Calu3 (cell line): ENCODE data around the gene ROBO2. TPM values are rescaled to one million over a fixed set of nuclear protein-coding genes. Genes with fewer than 3 reads are reported as not detected.

Experiments
- BruUV-seq: library from RNA; stranded (reverse); fragments of 400-500 nt; replicated peaks from 2 replicates; lab custom pipeline; 2021; lab: Mats Ljungman, UMichigan
- CTCF ChIA-PET: fragments of 300-600 bp; sonication (Branson Sonifier 250); formaldehyde crosslinking; loops from one replicate; lab custom pipeline; 2022; ENCODE audit warnings: antibody characterized with exemption; lab: Charles Lee
- DNase-seq: peaks from one replicate; pipeline ENCODE4 v3.0.0; 2022
- H3K27ac Mint-ChIP-seq: one replicate; pipeline ENCODE4 v1.8.0; 2022; ENCODE audit warnings: mixed read lengths; ENCODE audit not compliant: unreplicated experiment
- H3K27me3 Mint-ChIP-seq: one replicate; pipeline ENCODE4 v1.8.0; 2022; ENCODE audit warnings: mixed read lengths; ENCODE audit not compliant: unreplicated experiment
- H3K36me3 Mint-ChIP-seq: one replicate; pipeline ENCODE4 v1.8.0; 2022; ENCODE audit warnings: mild to moderate bottlenecking, moderate library complexity, mixed read lengths; ENCODE audit not compliant: insufficient read depth, unreplicated experiment
- H3K4me1 Mint-ChIP-seq: one replicate; pipeline ENCODE4 v1.8.0; 2022; ENCODE audit warnings: mild to moderate bottlenecking, low read depth, mixed read lengths; ENCODE audit not compliant: unreplicated experiment
- H3K4me3 Mint-ChIP-seq: one replicate; pipeline ENCODE4 v1.8.0; 2022; ENCODE audit warnings: mild to moderate bottlenecking, low read depth, moderate library complexity, mixed read lengths; ENCODE audit not compliant: unreplicated experiment
- H3K9me3 Mint-ChIP-seq: one replicate; pipeline ENCODE4 v1.8.0; 2022; ENCODE audit warnings: low read depth, mixed read lengths; ENCODE audit not compliant: unreplicated experiment
- CTCF ChIP-seq: fragments of 200-600 bp; IDR thresholded peaks from one replicate; pipeline ENCODE4 v1.8.0; 2022; ENCODE audit warnings: antibody characterized with exemption; ENCODE audit not compliant: unreplicated experiment
- intact Hi-C: fragments of 100-400 bp; cut with micrococcal nuclease; formaldehyde crosslinking; loops from one replicate; pipeline ENCODE4 v1.10.0; 2022; ENCODE audit not compliant: unreplicated experiment
- total RNA-seq: library from RNA; stranded (reverse); gene quantifications from 2 replicates; pipeline ENCODE4 v1.2.3, GENCODE V29; 2022

The ROBO2 gene
- total RNA-seq, 1 experiment from 2014 or later: not detected

DNA sequence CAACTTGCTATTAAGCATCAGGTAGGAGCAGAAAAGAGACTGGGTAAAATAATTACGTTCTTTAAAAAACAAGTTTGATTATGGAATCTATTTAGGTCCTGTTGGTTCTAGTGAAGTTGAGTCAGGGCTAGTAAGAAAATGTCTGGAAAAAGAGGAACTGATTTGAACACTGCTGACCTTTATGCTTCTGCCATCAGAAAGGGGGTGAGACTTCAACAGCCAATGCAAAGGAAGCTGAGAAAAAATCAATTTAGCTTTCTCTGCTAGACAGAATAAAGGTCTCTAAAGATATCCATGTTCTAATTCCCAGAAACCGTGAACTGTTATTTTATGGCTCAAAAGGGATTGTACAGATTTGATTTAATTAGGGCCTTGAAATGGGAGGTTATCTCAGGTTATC lies 157.5 kb downstream of the ROBO2 start:
- no peak overlapping the region for H3K27ac Mint-ChIP-seq
- intact Hi-C loops: no loop called here

GRCh38 chr3:77203851-77204250 lies 164.0 kb downstream of the ROBO2 start:
- no peaks in the 10 kb centered on the region for H3K27me3 Mint-ChIP-seq
- H3K27ac Mint-ChIP-seq: no peak overlapping the region
- no peak overlapping the region for H3K4me3 Mint-ChIP-seq
- no peak for TF ChIP-seq CTCF
- CTCF ChIA-PET: no interaction called here
- no TSS peak for BruUV-seq
- DNase-seq: no peak
- no peaks in the 10 kb centered on the region for H3K36me3 Mint-ChIP-seq
- H3K4me1 Mint-ChIP-seq: no peaks in the 10 kb centered on the region
- H3K9me3 Mint-ChIP-seq: no peaks in the 10 kb centered on the region
- intact Hi-C loops: no loop called here

More for the DNA sequence above, 157.5 kb downstream of the ROBO2 start:
- TF ChIP-seq CTCF: no peak
- CTCF ChIA-PET: no interaction called here
- Mint-ChIP-seq H3K36me3 (no peaks in the 10 kb centered on the region), H3K4me1 (no peaks in the 10 kb centered on the region), H3K9me3 (no peaks in the 10 kb centered on the region), H3K4me3 (no peak overlapping the region), H3K27me3 (no peaks in the 10 kb centered on the region)
- BruUV-seq: no TSS peak
- DNase-seq: no peak

GRCh38 chr3:77204788-77205187 lies 164.9 kb downstream of the ROBO2 start:
- no TSS peak for BruUV-seq
- H3K36me3 Mint-ChIP-seq: no peaks in the 10 kb centered on the region
- no peaks in the 10 kb centered on the region for H3K27me3 Mint-ChIP-seq
- no peak for TF ChIP-seq CTCF
- no peak for DNase-seq
- no peaks in the 10 kb centered on the region for H3K4me1 Mint-ChIP-seq
- no peaks in the 10 kb centered on the region for H3K9me3 Mint-ChIP-seq
- CTCF ChIA-PET: no interaction called here
- no peak overlapping the region for H3K27ac Mint-ChIP-seq
- no peak overlapping the region for H3K4me3 Mint-ChIP-seq
- intact Hi-C loops: no loop called here

GRCh38 chr3:77207753-77208152 lies 167.9 kb downstream of the ROBO2 start:
- CTCF ChIA-PET: no interaction called here
- H3K27ac Mint-ChIP-seq: no peak overlapping the region
- H3K36me3 Mint-ChIP-seq: no peaks in the 10 kb centered on the region
- H3K27me3 Mint-ChIP-seq: no peaks in the 10 kb centered on the region
- no peaks in the 10 kb centered on the region for H3K9me3 Mint-ChIP-seq
- intact Hi-C loops: no loop called here
- H3K4me3 Mint-ChIP-seq: no peak overlapping the region
- no peak for TF ChIP-seq CTCF
- no TSS peak for BruUV-seq
- no peaks in the 10 kb centered on the region for H3K4me1 Mint-ChIP-seq
- no peak for DNase-seq

- TF ChIP-seq CTCF: no peak
- no TSS peak for BruUV-seq
- Mint-ChIP-seq H3K27me3 (no peaks in the 10 kb centered on the region), H3K4me1 (no peaks in the 10 kb centered on the region), H3K36me3 (no peaks in the 10 kb centered on the region), H3K9me3 (no peaks in the 10 kb centered on the region), H3K4me3 (no peak overlapping the region), H3K27ac (no peak overlapping the region)
- intact Hi-C loops: no loop called here
- CTCF ChIA-PET: no interaction called here
- no peak for DNase-seq
Observed at GRCh38 chr3:77222701-77223100, 182.8 kb downstream of the ROBO2 start.
